ENCODE measurements around the gene TBC1D22A.

DNA sequence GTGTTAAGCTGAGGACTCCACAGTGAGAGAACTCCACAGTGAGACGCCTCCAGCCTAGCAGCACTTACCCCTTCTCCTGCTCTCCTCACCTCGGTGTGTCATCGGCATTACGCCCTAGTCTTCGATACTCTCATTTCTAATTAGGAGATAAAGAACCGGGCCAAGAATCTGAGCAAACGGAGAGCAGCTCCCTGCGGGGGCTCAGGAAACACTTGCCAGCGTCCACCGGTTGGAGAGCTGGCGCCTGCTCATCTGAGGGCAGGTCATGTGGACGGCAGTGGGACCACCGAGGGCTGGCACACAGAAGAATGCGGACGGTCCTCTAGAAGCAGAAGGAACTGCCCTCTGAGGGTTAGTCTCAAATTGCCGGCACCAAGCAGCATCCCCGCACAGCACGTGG lies 37.4 kb upstream of the TBC1D22A start:
- TF ChIP-seq, protein P1, sequence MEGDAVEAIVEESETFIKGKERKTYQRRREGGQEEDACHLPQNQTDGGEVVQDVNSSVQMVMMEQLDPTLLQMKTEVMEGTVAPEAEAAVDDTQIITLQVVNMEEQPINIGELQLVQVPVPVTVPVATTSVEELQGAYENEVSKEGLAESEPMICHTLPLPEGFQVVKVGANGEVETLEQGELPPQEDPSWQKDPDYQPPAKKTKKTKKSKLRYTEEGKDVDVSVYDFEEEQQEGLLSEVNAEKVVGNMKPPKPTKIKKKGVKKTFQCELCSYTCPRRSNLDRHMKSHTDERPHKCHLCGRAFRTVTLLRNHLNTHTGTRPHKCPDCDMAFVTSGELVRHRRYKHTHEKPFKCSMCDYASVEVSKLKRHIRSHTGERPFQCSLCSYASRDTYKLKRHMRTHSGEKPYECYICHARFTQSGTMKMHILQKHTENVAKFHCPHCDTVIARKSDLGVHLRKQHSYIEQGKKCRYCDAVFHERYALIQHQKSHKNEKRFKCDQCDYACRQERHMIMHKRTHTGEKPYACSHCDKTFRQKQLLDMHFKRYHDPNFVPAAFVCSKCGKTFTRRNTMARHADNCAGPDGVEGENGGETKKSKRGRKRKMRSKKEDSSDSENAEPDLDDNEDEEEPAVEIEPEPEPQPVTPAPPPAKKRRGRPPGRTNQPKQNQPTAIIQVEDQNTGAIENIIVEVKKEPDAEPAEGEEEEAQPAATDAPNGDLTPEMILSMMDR (IDR thresholded peaks at IDR 0.05; ENCODE audit: extremely low read depth in 1 of 2, insufficient read depth in 1 of 2, low read depth in 1 of 2, low read length in 2 of 2), result no peak
- TF ChIP-seq EZH2 (IDR thresholded peaks at IDR 0.05; ENCODE audit: borderline replicate concordance, low read depth, low read length, severe bottlenecking) (no peak), POLR2AphosphoS5 (IDR thresholded peaks at IDR 0.05; ENCODE audit: insufficient read depth, low read depth, low read length) (no peak)
- TF ChIP-seq, protein P2, sequence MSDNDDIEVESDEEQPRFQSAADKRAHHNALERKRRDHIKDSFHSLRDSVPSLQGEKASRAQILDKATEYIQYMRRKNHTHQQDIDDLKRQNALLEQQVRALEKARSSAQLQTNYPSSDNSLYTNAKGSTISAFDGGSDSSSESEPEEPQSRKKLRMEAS (IDR thresholded peaks at IDR 0.05; ENCODE audit: insufficient read depth, insufficient read length), result no peak
